Neural progenitor cell (in vitro differentiated cells): ENCODE data around the gene ERO1B. TPM values are rescaled to one million over a fixed set of nuclear protein-coding genes. Genes with fewer than 3 reads are reported as not detected.
"Not testable (repeated sequence)": the region's sequence is repeated elsewhere in the genome, so short reads cannot be mapped to it uniquely, and the experiment has no call there.

Experiments
- DNase-seq: peaks from one replicate; pipeline ENCODE4 v3.0.0-alpha.2; 2016; ENCODE audit warnings: low spot score
- H2AFZ ChIP-seq: fragments of 200-600 bp; sonication (generic); replicated peaks from 2 replicates; pipeline ENCODE4 v1.6.1; 2016; ENCODE audit warnings: antibody characterized with exemption
- H3F3A ChIP-seq: fragments of 200-600 bp; sonication (generic); 2 replicates; pipeline ENCODE4 v1.6.1; 2016; ENCODE audit warnings: antibody characterized with exemption, low read depth
- H3K27ac ChIP-seq: fragments of 200-600 bp; sonication (generic); 2 replicates; pipeline ENCODE4 v1.5.1; 2016; ENCODE audit warnings: mild to moderate bottlenecking
- H3K27me3 ChIP-seq: fragments of 200-600 bp; sonication (generic); 2 replicates; pipeline ENCODE4 v1.6.1; 2016; ENCODE audit warnings: mild to moderate bottlenecking, moderate library complexity
- H3K36me3 ChIP-seq: fragments of 200-600 bp; sonication (generic); 2 replicates; pipeline ENCODE4 v1.5.1; 2016
- H3K4me1 ChIP-seq: fragments of 200-600 bp; sonication (generic); 2 replicates; pipeline ENCODE4 v1.6.1; 2016; ENCODE audit warnings: mixed run types
- H3K4me2 ChIP-seq: fragments of 200-600 bp; sonication (generic); 2 replicates; pipeline ENCODE4 v1.6.1; 2016
- H3K4me3 ChIP-seq: fragments of 200-600 bp; sonication (generic); 2 replicates; pipeline ENCODE4 v1.5.1; 2016
- H3K79me2 ChIP-seq: fragments of 200-600 bp; sonication (generic); 2 replicates; pipeline ENCODE4 v1.6.1; 2016; ENCODE audit warnings: low read depth
- H3K9ac ChIP-seq: fragments of 200-600 bp; sonication (generic); 2 replicates; pipeline ENCODE4 v1.6.1; 2016
- H3K9me3 ChIP-seq: fragments of 200-600 bp; sonication (generic); 2 replicates; pipeline ENCODE4 v1.5.1; 2016; ENCODE audit warnings: low read depth
- H4K20me1 ChIP-seq: fragments of 200-600 bp; sonication (generic); 2 replicates; pipeline ENCODE4 v1.6.1; 2016; ENCODE audit warnings: low read depth
- H3K27ac Mint-ChIP-seq: 3 replicates; pipeline ENCODE4 v1.8.0; 2021; ENCODE audit warnings: mixed read lengths
- H3K27me3 Mint-ChIP-seq: 2 replicates; pipeline ENCODE4 v1.8.0; 2022; ENCODE audit warnings: low read depth, mild to moderate bottlenecking, inconsistent platforms, moderate library complexity, mixed read lengths; ENCODE audit not compliant: insufficient read depth
- H3K36me3 Mint-ChIP-seq: 3 replicates; pipeline ENCODE4 v1.8.0; 2021; ENCODE audit warnings: mixed read lengths
- H3K4me1 Mint-ChIP-seq: 3 replicates; pipeline ENCODE4 v1.8.0; 2021; ENCODE audit warnings: mixed read lengths
- H3K4me3 Mint-ChIP-seq: 3 replicates; pipeline ENCODE4 v1.8.0; 2021; ENCODE audit warnings: mild to moderate bottlenecking, moderate library complexity, mixed read lengths
- H3K9me3 Mint-ChIP-seq: 3 replicates; pipeline ENCODE4 v1.8.0; 2020; ENCODE audit warnings: mixed read lengths
- CTCF ChIP-seq: fragments of 200-600 bp; sonication (generic); IDR thresholded peaks from 2 replicates; pipeline ENCODE4 v1.5.1; 2017; ENCODE audit warnings: antibody characterized with exemption, mild to moderate bottlenecking
- EZH2 ChIP-seq: fragments of 200-600 bp; sonication (generic); IDR thresholded peaks from 2 replicates; pipeline ENCODE4 v1.6.1; 2017; ENCODE audit warnings: antibody characterized with exemption, mild to moderate bottlenecking, moderate library complexity
- EZH2phosphoT487 ChIP-seq: fragments of 200-600 bp; sonication (generic); IDR thresholded peaks from 2 replicates; pipeline ENCODE4 v1.6.1; 2017; ENCODE audit warnings: antibody characterized with exemption
- total RNA-seq: library from RNA; depleted of rRNA; stranded (reverse); fragments of >200 nt; gene quantifications from 2 replicates; pipeline ENCODE4 v1.2.3, GENCODE V29; 2015; ENCODE audit warnings: low replicate concordance

Gene ERO1B
- total RNA-seq, 1 donor from 2014 or later, result 6.7 TPM

- no peaks in the 10 kb centered on the region for H3K27me3 ChIP-seq
- H3K36me3 Mint-ChIP-seq, result peaks cover 50% of the 10 kb centered on the region
- H3K27ac ChIP-seq, result no peak overlapping the region
- no peak overlapping the region for H3K4me3 Mint-ChIP-seq
- no peaks in the 10 kb centered on the region for H3K36me3 ChIP-seq
- H3K4me1 ChIP-seq, result peaks cover 16% of the 10 kb centered on the region
- H3K4me2 ChIP-seq, result no peak overlapping the region
- no peaks in the 10 kb centered on the region for H4K20me1 ChIP-seq
- H3K27me3 Mint-ChIP-seq, result peaks cover 3% of the 10 kb centered on the region
- no peak overlapping the region for H3K27ac Mint-ChIP-seq
- no peak overlapping the region for H3K9ac ChIP-seq
- no peak overlapping the region for H2AFZ ChIP-seq
- TF ChIP-seq EZH2phosphoT487 (no peak), CTCF (no peak), EZH2 (no peak)
- peaks cover 14% of the 10 kb centered on the region for H3F3A ChIP-seq
- peaks cover 42% of the 10 kb centered on the region for H3K9me3 Mint-ChIP-seq
- peaks cover 6% of the 10 kb centered on the region for H3K9me3 ChIP-seq
- H3K4me1 Mint-ChIP-seq, result no peaks in the 10 kb centered on the region
- no peak overlapping the region for H3K4me3 ChIP-seq
- no peaks in the 10 kb centered on the region for H3K79me2 ChIP-seq
- DNase-seq, result no peak
These were observed 80.8 kb downstream of the ERO1B start for GRCh38 chr1:236200925-236201324.

GRCh38 chr1:236193184-236193583 is 88.6 kb downstream of the ERO1B start:
- H3K4me1 ChIP-seq, result no peaks in the 10 kb centered on the region
- peaks cover 14% of the 10 kb centered on the region for H3K9me3 Mint-ChIP-seq
- H3K9ac ChIP-seq, result no peak overlapping the region
- no peaks in the 10 kb centered on the region for H3K9me3 ChIP-seq
- H3F3A ChIP-seq, result no peaks in the 10 kb centered on the region
- no peaks in the 10 kb centered on the region for H3K79me2 ChIP-seq
- no peak overlapping the region for H3K4me3 ChIP-seq
- H3K27ac ChIP-seq, result no peak overlapping the region
- H3K36me3 ChIP-seq, result no peaks in the 10 kb centered on the region
- H2AFZ ChIP-seq, result no peak overlapping the region
- H3K36me3 Mint-ChIP-seq, result peaks cover 60% of the 10 kb centered on the region
- DNase-seq, result no peak
- H3K27me3 Mint-ChIP-seq, result peaks cover 3% of the 10 kb centered on the region
- no peak overlapping the region for H3K4me2 ChIP-seq
- no peaks in the 10 kb centered on the region for H4K20me1 ChIP-seq
- no peak overlapping the region for H3K4me3 Mint-ChIP-seq
- H3K4me1 Mint-ChIP-seq, result no peaks in the 10 kb centered on the region
- no peaks in the 10 kb centered on the region for H3K27me3 ChIP-seq
- TF ChIP-seq EZH2, result no peak
- no peak for TF ChIP-seq CTCF
- TF ChIP-seq EZH2phosphoT487, result no peak
- H3K27ac Mint-ChIP-seq, result no peak overlapping the region

GRCh38 chr1:236188084-236188483 is 93.7 kb downstream of the ERO1B start:
- not testable (repeated sequence) for H4K20me1 ChIP-seq, H3K4me3 Mint-ChIP-seq, H3K4me1 Mint-ChIP-seq, H3K79me2 ChIP-seq, H3K27ac ChIP-seq, H3K4me1 ChIP-seq, H3K36me3 ChIP-seq, DNase-seq, H3K4me3 ChIP-seq, H3K27me3 ChIP-seq, H3K9me3 ChIP-seq, H3K27me3 Mint-ChIP-seq, H3K4me2 ChIP-seq, H2AFZ ChIP-seq, H3F3A ChIP-seq, H3K9ac ChIP-seq, H3K27ac Mint-ChIP-seq
- Mint-ChIP-seq H3K36me3 (peaks cover 53% of the 10 kb centered on the region), H3K9me3 (peaks cover 26% of the 10 kb centered on the region)

GRCh38 chr1:236186471-236186870 is 95.3 kb downstream of the ERO1B start:
- not testable (repeated sequence) for H3K79me2 ChIP-seq

More at GRCh38 chr1:236186471-236186870, 95.3 kb downstream of the ERO1B start:
- H3K27me3 Mint-ChIP-seq, H3K36me3 ChIP-seq, H3K4me1 Mint-ChIP-seq, H3K27ac Mint-ChIP-seq, H3K4me3 ChIP-seq, DNase-seq, H2AFZ ChIP-seq, H3K4me2 ChIP-seq, H3K4me1 ChIP-seq, H3F3A ChIP-seq, H3K9ac ChIP-seq, H3K27ac ChIP-seq, H3K9me3 ChIP-seq, H3K27me3 ChIP-seq, H4K20me1 ChIP-seq, H3K4me3 Mint-ChIP-seq: not testable (repeated sequence)
- Mint-ChIP-seq H3K9me3 (peaks cover 26% of the 10 kb centered on the region), H3K36me3 (peaks cover 50% of the 10 kb centered on the region)
